Measurements from ENCODE around the gene AKAP13.

Gene AKAP13

GRCh38 chr15:85753791-85754452, 373.5 kb downstream of the AKAP13 start:
- TF ChIP-seq CTCF (IDR thresholded peaks at IDR 0.05): no peak

- no peak for TF ChIP-seq CTCF (IDR thresholded peaks at IDR 0.05)
Measured at GRCh38 chr15:85754989-85755388, 374.6 kb downstream of the AKAP13 start.

GRCh38 chr15:85755471-85755870, 375.1 kb downstream of the AKAP13 start:
- no peak for TF ChIP-seq CTCF (IDR thresholded peaks at IDR 0.05)

GRCh38 chr15:85755942-85756341, 375.5 kb downstream of the AKAP13 start:
- no peak for TF ChIP-seq CTCF (IDR thresholded peaks at IDR 0.05)

GRCh38 chr15:85756411-85757072, 376.1 kb downstream of the AKAP13 start:
- no peak for TF ChIP-seq CTCF (IDR thresholded peaks at IDR 0.05)

- no peak for TF ChIP-seq CTCF (IDR thresholded peaks at IDR 0.05)
Measured at GRCh38 chr15:85757073-85757938, 376.9 kb downstream of the AKAP13 start.

GRCh38 chr15:85757939-85758654, 377.7 kb downstream of the AKAP13 start:
- TF ChIP-seq CTCF (IDR thresholded peaks at IDR 0.05): no peak
